GM21786 (cell line): Measurements from ENCODE around the gene MAN1C1.
"Not testable (repeated sequence)": the region's sequence is repeated elsewhere in the genome, so short reads cannot be mapped to it uniquely, and the experiment has no call there.

Experiments used
- ATAC-seq: cut with Tn5 transposase; IDR thresholded peaks from one replicate; pipeline ENCODE4 v1.9.1; 2021; ENCODE audit not compliant: unreplicated experiment

MAN1C1 gene

GRCh38 chr1:25654109-25654660 is 37.6 kb downstream of the MAN1C1 start:
- ATAC-seq = no peak

- ATAC-seq = no peak
These were observed 40.7 kb downstream of the MAN1C1 start for GRCh38 chr1:25657121-25657882.

- no peak for ATAC-seq
These were observed 41.5 kb downstream of the MAN1C1 start for GRCh38 chr1:25657883-25658760.

GRCh38 chr1:25658791-25659431 is 42.3 kb downstream of the MAN1C1 start:
- no peak for ATAC-seq

- ATAC-seq = no peak
These were observed 44.6 kb downstream of the MAN1C1 start for GRCh38 chr1:25661043-25661815.

GRCh38 chr1:25662061-25662460 is 45.5 kb downstream of the MAN1C1 start:
- ATAC-seq = no peak

- not testable (repeated sequence) for ATAC-seq
These were observed 46.4 kb downstream of the MAN1C1 start for GRCh38 chr1:25662959-25663358.

- ATAC-seq = no peak
These were observed 48.0 kb downstream of the MAN1C1 start for GRCh38 chr1:25664357-25665199.

- ATAC-seq = no peak
These were observed 49.9 kb downstream of the MAN1C1 start for GRCh38 chr1:25666460-25666859.

GRCh38 chr1:25668931-25669573 is 52.5 kb downstream of the MAN1C1 start:
- no peak for ATAC-seq

GRCh38 chr1:25669781-25670567 is 53.4 kb downstream of the MAN1C1 start:
- no peak for ATAC-seq

- ATAC-seq = no peak
These were observed 55.3 kb downstream of the MAN1C1 start for GRCh38 chr1:25671929-25672328.

- no peak for ATAC-seq
These were observed 56.3 kb downstream of the MAN1C1 start for GRCh38 chr1:25672763-25673409.

- ATAC-seq = no peak
These were observed 56.9 kb downstream of the MAN1C1 start for GRCh38 chr1:25673456-25673855.

- no peak for ATAC-seq
These were observed 57.6 kb downstream of the MAN1C1 start for GRCh38 chr1:25673962-25674806.

- no peak for ATAC-seq
These were observed 58.2 kb downstream of the MAN1C1 start for GRCh38 chr1:25674807-25675084.
